SIG-M5 (cell line): Measurements from ENCODE around the gene HTRA1.

Source experiments
- DNase-seq: peaks from one replicate; lab custom pipeline; 2025; lab: John Stamatoyannopoulos, UW

Gene HTRA1

GRCh38 chr10:122495406-122496340 lies 34.3 kb downstream of the HTRA1 start:
- no peak for DNase-seq

DNA sequence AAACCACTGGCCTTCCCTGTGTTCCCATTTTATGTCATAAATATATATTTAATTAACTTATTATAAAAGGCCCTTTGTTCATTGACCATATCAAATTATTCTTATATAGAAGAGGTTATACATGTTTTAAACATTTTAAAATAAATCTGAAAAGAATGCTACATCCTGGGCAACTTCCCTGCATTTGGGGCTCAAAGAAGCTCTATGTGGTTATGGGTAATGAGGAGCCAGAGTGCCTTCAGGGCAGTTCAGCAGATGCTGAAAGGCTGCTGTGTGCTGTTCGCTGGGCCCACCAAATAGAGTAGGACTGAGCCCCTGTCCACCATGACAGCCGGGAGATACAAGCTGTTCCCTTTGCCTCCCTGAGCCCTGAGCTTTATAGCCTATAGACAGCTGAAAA lies 35.9 kb downstream of the HTRA1 start:
- no peak for DNase-seq

DNA sequence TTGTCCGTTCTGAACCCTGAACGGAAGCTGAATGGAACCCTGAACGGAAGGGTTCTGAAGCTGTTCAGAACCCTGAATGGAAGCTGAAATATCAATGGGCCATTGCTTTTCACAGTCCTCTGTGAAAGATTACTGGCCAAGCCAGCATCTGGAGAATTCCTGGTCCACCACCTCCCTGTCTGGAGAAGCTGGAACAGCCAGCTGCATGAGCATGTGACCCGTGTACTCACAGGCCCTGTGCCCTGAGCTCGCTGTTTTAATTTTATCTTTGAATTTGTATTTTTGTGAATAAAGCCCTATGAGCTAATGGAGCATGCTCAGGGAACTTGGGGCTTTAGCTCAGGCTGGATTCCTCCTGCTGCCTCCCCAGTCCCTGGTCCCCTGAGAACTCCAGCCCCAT lies 37.2 kb downstream of the HTRA1 start:
- no peak for DNase-seq

DNA sequence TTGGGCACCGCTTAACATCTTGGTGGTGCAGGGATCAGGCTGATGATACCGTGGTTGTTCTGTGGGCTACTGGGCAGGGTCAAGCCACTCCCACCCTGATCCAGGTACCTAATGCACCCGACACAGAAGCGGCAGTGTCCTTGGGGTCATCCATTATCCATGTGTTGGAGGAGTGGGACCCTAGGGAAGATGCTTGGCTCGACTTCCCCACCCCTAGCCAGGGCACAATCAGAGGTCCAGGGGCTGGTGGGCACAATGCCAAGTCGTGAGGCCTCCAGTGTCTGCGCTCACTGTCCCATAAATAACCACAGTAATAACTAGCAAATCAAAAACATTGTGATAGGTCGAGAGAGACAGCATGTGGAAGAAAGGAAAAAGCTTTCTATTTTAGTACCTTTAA lies 37.7 kb downstream of the HTRA1 start:
- no peak for DNase-seq

GRCh38 chr10:122499491-122499941 lies 38.2 kb downstream of the HTRA1 start:
- no peak for DNase-seq

- DNase-seq, result no peak
Observed at GRCh38 chr10:122500194-122500593, 38.8 kb downstream of the HTRA1 start.

GRCh38 chr10:122500726-122501125 lies 39.4 kb downstream of the HTRA1 start:
- no peak for DNase-seq

- DNase-seq, result no peak
Observed at GRCh38 chr10:122503012-122503411, 41.7 kb downstream of the HTRA1 start.

DNA sequence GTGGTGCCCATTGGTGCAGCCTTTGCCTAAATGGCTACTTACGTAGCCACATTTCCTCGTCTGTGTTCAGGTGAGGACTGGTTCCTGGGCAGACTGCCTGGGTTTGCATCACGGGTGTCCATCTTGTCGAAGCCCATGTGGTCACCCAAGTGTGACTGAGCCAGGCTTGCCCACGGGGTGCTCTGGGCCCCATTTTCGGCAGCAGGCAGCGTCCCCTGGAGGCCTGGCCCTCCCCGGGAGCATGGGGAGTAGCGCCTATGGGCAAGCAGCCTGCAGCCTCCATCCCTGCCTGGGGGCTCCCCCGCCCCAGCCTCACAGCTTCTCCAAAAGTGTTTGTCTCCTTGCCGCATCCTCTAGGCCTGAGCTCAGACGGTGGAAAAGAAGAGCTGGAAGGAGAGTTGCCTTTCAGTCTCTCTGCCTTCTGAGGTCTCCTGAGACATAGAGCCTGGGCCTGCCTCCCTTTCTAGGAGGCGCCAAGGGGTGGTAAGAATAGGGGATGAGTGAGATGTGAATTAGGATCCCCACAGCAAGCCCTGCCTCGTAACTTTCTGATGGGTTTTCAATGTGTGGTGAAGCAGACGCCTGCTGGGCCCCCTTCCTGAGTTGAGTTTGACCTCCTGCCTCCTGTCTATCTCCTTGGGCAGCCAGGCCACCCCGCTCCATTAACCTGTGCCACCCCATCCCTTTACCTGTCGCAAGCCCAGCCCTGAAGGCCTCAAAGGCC lies 42.7 kb downstream of the HTRA1 start:
- DNase-seq, result no peak

GRCh38 chr10:122504610-122504950 lies 43.2 kb downstream of the HTRA1 start:
- no peak for DNase-seq

DNA sequence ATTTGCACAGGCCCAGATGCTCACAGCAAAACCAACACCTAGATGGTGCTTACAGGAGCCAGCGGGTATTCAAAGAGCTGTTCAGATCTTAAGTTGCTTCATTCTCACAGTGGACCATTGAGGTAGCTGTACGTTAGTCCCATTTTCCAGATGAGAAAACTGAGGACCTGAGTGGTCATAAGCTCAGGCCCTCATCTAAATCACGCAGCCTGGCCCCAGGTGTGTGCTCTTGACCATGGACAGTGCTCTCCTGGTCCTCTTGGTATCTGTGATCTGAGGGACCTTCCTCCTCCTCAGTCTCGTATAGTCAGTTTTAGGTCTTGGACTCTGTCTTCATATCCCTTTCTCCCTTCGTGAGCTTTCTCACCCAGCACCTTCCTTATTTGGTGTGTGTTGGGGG lies 43.7 kb downstream of the HTRA1 start:
- no peak for DNase-seq

DNA sequence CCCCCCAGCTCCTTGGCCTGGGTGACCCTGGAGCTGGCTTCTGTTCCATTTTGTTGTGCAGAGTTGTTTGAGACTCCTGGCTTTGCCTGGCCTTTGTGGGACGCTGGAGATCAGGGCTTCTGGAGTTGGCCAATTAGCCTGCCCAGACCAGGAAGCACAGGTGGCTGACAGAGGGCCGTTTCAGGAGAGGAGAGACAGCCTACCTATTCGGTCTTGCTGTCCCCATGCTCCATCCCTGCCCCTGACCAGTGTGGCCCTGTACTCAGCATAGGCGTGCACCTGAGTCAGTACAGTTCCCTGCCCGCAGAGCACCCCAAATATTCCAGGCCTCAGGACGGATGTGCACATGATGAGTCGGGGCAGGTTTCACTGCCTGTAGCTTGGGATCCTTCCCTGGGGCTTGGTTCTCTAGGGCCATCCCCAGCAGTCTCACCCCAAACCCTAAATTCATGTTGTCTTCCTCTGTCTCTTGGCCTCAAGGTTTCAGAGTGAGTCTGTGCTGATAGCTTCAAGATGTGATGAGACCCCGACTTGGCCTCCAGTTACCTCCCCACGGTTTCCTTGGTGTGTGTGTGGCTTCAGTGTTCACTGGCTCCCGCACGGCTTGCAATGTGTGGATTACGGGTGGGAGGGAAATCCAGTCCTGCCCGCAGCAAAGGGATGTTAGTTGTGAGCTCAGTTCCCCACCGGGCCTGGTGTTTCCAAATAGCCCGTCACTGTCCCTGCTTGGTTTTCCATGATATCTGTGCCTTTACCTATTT lies 44.7 kb downstream of the HTRA1 start:
- DNase-seq, result no peak

- no peak for DNase-seq
Observed at GRCh38 chr10:122507616-122508015, 46.3 kb downstream of the HTRA1 start.

- no peak for DNase-seq
Observed at GRCh38 chr10:122508021-122508420, 46.7 kb downstream of the HTRA1 start.

DNA sequence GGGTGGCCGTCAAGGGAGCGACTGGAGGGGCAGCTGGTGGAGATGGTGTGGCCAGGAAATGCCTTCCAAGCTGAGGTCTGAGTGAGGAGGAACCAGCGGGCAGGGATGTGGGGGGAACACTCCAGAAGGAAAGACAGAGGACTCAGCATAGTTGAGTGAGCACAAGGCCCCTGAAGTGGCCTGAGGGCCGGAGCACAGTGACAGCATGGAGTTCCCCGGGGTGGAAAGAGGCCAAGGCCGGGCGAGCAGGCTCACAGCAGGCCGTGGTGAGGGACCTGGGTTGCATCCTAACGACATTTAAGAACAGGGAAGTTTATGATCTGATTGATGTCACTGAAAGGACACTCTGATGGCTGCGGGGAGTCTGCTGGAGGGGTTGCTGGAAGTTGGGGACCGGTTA lies 48.0 kb downstream of the HTRA1 start:
- DNase-seq, result no peak

GRCh38 chr10:122510326-122510725 lies 49.0 kb downstream of the HTRA1 start:
- no peak for DNase-seq

GRCh38 chr10:122510736-122511135 lies 49.4 kb downstream of the HTRA1 start:
- DNase-seq, result no peak

- DNase-seq, result no peak
Observed at GRCh38 chr10:122513053-122513452, 51.7 kb downstream of the HTRA1 start.

DNA sequence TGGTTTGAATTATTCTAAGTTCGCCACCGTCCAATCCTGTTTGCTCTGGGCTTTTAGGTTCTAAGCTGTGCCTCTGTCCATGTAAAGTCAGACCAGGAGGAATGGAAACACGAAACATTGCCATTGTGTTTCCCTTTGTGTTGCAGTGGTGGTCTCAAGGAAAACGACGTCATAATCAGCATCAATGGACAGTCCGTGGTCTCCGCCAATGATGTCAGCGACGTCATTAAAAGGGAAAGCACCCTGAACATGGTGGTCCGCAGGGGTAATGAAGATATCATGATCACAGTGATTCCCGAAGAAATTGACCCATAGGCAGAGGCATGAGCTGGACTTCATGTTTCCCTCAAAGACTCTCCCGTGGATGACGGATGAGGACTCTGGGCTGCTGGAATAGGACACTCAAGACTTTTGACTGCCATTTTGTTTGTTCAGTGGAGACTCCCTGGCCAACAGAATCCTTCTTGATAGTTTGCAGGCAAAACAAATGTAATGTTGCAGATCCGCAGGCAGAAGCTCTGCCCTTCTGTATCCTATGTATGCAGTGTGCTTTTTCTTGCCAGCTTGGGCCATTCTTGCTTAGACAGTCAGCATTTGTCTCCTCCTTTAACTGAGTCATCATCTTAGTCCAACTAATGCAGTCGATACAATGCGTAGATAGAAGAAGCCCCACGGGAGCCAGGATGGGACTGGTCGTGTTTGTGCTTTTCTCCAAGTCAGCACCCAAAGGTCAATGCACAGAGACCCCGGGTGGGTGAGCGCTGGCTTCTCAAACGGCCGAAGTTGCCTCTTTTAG lies 52.9 kb downstream of the HTRA1 start:
- DNase-seq, result no peak

DNA sequence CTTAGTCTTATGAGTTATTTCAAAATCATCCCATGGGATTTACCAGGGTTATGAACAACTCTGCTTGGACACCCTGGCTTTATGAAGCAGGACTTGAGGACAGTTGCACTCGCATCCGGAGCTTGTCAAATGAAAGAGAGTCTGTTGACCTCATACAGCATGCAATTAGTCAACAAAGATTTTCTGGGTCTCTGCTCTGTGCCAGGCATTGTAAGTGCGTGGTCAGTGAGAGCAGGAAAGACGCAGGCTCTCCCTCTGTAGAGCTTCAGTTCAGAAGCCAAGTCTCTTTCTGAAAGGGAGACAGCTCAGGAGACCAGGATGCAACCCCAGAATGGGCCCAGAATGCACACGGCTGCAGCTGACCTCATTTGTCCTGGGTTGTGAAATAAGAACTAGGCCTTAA lies 53.7 kb downstream of the HTRA1 start:
- DNase-seq, result no peak

DNA sequence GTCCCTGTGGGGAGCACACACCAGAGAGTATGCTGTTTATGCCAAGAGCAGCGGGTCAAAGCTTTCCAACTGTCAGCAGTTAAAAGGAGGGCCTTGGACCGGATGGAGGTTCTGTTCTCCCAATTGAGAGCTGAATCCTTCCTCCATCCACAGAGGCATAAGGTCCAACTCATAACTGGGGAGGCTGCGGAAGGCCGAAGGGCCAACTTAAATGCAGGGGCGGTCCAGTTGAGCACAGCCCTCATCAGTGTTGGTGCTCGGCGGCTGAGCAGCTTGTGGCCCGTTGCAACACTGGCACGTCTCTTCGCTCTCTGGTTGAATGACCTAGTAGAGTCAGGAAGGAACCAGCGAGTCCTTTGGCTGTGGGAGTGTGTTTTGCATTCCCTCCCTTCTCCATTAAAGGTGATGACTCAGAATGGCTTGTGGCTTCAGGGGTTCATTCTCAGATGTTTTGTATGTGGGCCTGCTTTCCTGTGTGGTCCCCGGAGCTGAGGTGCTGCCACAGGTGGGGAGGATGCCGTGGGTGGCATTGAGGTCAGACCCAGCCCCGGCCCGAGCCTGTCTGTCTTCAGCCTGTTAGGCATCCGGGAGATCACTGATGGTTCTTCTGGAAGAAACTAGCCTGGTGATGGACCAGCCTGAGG lies 54.4 kb downstream of the HTRA1 start:
- no peak for DNase-seq
